CD4-positive, alpha-beta memory T cell (primary cell): ENCODE data around the gene CUL9. TPM values are rescaled to one million over a fixed set of nuclear protein-coding genes. Genes with fewer than 3 reads are reported as not detected.

Experiments
- CTCF ChIA-PET: fragments of 350-600 bp; sonication (Branson Sonifier 250); formaldehyde crosslinking; loops from one replicate; lab custom pipeline; 2021; ENCODE audit warnings: inconsistent platforms; ENCODE audit not compliant: partially characterized antibody; lab: Charles Lee
- POLR2A ChIA-PET: fragments of 350-600 bp; sonication (Branson Sonifier 250); formaldehyde crosslinking; loops from one replicate; lab custom pipeline; 2021; ENCODE audit not compliant: partially characterized antibody; lab: Charles Lee
- DNase-seq, 5 donors: peaks; one replicate each; pipeline versions ENCODE4 v3.0.0 to v3.0.0-alpha.2; 2020 to 2022; ENCODE audit warnings: mixed read lengths in 1 of 5
- H3K27ac ChIP-seq: one replicate; pipeline ENCODE4 v1.7.0; 2013; ENCODE audit warnings: low read depth, low read length
- H3K27me3 ChIP-seq: 2 replicates; pipeline ENCODE4 v1.7.0; 2013; ENCODE audit warnings: mild to moderate bottlenecking, low read length, moderate library complexity; ENCODE audit not compliant: insufficient read depth
- H3K36me3 ChIP-seq: 2 replicates; pipeline ENCODE4 v1.7.0; 2013; ENCODE audit warnings: mild to moderate bottlenecking, low read length, moderate library complexity; ENCODE audit not compliant: insufficient read depth
- H3K4me1 ChIP-seq: 2 replicates; pipeline ENCODE4 v1.7.0; 2013; ENCODE audit warnings: mild to moderate bottlenecking, low read length, moderate library complexity; ENCODE audit not compliant: insufficient read depth
- H3K4me3 ChIP-seq, 2 donors: one replicate each; pipeline ENCODE4 v1.7.0; 2013; ENCODE audit warnings: low read length in 2 of 2, mild to moderate bottlenecking in 1 of 2
- H3K9me3 ChIP-seq, 2 donors: one replicate each; pipeline ENCODE4 v1.7.0; 2013; ENCODE audit warnings: low read length in 2 of 2, control low read depth in 1 of 2; ENCODE audit not compliant: control insufficient read depth in 1 of 2
- H3K27ac Mint-ChIP-seq, 7 donors: one replicate each; pipeline ENCODE4 v1.8.0; 2020 to 2021; ENCODE audit warnings: mixed read lengths in 7 of 7, mild to moderate bottlenecking in 6 of 7, inconsistent platforms in 3 of 7, moderate library complexity in 3 of 7
- H3K27me3 Mint-ChIP-seq, 2 donors: one replicate each; pipeline ENCODE4 v1.8.0; 2020 to 2021; ENCODE audit warnings: mixed read lengths in 2 of 2
- H3K36me3 Mint-ChIP-seq, 2 donors: one replicate each; pipeline ENCODE4 v1.8.0; 2020 to 2021; ENCODE audit warnings: mixed read lengths in 2 of 2, inconsistent platforms in 1 of 2, mild to moderate bottlenecking in 1 of 2
- H3K4me1 Mint-ChIP-seq, 4 donors: one replicate each; pipeline ENCODE4 v1.8.0; 2020 to 2021; ENCODE audit warnings: mixed read lengths in 4 of 4, mild to moderate bottlenecking in 1 of 4
- H3K4me3 Mint-ChIP-seq, 8 donors: one replicate each; pipeline ENCODE4 v1.8.0; 2020 to 2021; ENCODE audit warnings: mixed read lengths in 8 of 8, mild to moderate bottlenecking in 7 of 8, moderate library complexity in 6 of 8, inconsistent platforms in 3 of 8
- H3K9me3 Mint-ChIP-seq, 8 donors: one replicate each; pipeline ENCODE4 v1.8.0; 2020 to 2021; ENCODE audit warnings: mixed read lengths in 8 of 8, mild to moderate bottlenecking in 5 of 8, inconsistent platforms in 3 of 8, moderate library complexity in 1 of 8
- intact Hi-C: fragments of 100-400 bp; cut with micrococcal nuclease; formaldehyde crosslinking; loops from one replicate; pipeline ENCODE4 v1.15.1; 2023
- polyA plus RNA-seq, 2 donors: library from polyadenylated mRNA; unstranded; fragments of 300-500 nt; fragmentation: Illumina TruSeq; gene quantifications; one replicate each; pipeline ENCODE4 v1.2.3, GENCODE V29; 2021
- total RNA-seq, 2 experiments: library from RNA; stranded (reverse); gene quantifications; one replicate each; pipeline ENCODE4 v1.2.3, GENCODE V29; 2021

CUL9 gene
- total and polyA plus RNA-seq, 4 experiments from 2014 or later, result 8.3 to 95.2 (median 54.9) TPM

DNA sequence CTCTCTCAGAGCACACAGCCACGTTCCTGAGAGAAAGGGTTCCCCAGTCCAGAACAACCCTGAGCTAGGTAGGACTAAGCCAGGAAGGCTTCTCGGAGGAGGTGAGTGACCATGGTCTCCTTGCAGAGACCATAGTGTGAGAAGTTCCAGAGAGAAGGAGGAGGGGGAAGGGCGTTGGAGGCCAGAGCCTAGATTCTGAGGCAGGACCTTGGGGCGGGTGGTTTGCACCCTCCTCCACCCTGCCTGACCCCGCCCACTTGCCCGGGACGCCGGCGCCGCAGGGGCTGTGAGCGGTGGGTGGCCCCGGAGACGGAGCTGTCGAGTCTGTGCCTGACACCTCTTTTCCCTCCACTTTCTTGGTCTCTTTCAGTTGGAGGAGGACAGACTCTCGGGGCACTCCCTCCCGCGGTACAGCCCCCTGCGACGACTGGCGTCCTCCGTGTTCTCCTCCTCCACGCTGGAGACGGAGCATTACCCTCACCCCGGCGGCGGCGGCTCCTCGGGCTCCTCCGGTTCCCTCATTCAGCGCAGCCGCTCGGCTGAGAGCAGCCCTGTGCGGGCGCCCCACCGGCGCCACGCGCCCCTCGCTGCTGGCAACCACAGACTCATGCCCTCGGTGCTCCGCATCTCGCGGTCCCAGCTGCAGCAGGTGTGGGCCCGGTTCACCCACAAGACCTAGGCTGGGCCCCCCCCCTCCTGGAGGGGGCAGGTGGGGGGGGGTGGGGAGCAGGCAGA, 87.4 kb downstream of the CUL9 start:
- Mint-ChIP-seq H3K9me3 (no peaks in the 10 kb centered on the region), H3K4me1 (peaks cover 4 to 9% (median 6%) of the 10 kb centered on the region in 4 donors), H3K36me3 (no peaks in the 10 kb centered on the region), H3K27me3 (peaks cover 0 to 5% of the 10 kb centered on the region in 2 donors), H3K4me3 (peak overlapping the region; percentile 64 to 87 (median 76)), H3K27ac (no peak overlapping the region)
- H3K27me3 ChIP-seq, result no peaks in the 10 kb centered on the region
- ChIA-PET POLR2A (interaction anchor here (1.6 kb wide), 1 partner anchor 306 kb away, joined by 3 read pairs; the partner anchor contains the start of genes POLH and XPO5), CTCF (interaction anchor here (1.7 to 2.1 kb wide), 2 partner anchors 129 to 237 kb away, joined by 5 to 7 read pairs; no protein-coding TSS in a partner anchor)
- H3K27ac ChIP-seq, result no peak overlapping the region
- H3K36me3 ChIP-seq, result no peaks in the 10 kb centered on the region
- DNase-seq, result peak; percentile 26 to 53 (median 33)
- intact Hi-C loops, result no loop called here
- H3K4me3 ChIP-seq, result peak overlapping the region in 1 of 2 donors; percentile 34
- H3K4me1 ChIP-seq, result peaks cover 19% of the 10 kb centered on the region
- no peaks in the 10 kb centered on the region for H3K9me3 ChIP-seq

DNA sequence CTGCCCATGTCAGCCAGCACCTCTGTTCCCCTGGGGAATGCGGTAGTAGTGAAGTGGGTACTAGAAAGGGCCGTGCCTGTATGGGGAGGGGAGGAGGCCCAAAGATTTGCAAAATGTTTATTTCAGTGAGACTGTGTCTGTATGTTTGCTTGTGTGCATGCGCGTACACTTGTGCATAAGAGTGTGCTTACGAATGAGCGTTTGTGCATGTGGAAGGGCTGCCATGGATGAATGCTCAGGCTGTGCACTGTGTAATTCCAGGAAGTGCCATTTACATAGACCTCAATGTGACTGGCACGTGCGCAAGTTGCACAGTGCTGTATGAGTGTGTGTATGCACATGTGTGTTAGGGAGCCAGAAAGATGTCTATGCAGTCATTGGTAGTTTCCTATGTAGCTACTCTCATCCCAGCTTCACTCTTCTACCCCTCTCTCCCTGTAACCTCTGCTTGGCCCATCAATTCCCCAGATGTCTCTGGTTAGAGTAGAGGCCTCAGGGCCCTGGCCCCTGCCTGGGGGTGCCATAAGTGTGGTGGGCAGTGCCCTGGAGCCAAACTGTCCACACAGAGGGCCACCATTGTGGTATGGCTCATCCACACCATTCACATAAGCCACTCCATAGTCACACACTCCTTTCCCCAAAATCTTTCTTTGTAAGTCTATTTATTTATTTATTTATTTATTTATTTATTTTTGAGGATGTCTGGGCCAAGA, 89.3 kb downstream of the CUL9 start:
- ChIA-PET CTCF (no interaction called here), POLR2A (no interaction called here)
- H3K4me1 Mint-ChIP-seq, result peaks cover 8 to 16% (median 11%) of the 10 kb centered on the region in 4 donors
- no peaks in the 10 kb centered on the region for H3K36me3 ChIP-seq
- intact Hi-C loops, result no loop called here
- H3K27ac ChIP-seq, result no peak overlapping the region
- no peak for DNase-seq
- no peak overlapping the region for H3K4me3 ChIP-seq
- peak overlapping the region in 2 of 8 donors; percentile 48 to 54 for H3K4me3 Mint-ChIP-seq
- H3K4me1 ChIP-seq, result peaks cover 29% of the 10 kb centered on the region
- no peaks in the 10 kb centered on the region for H3K9me3 Mint-ChIP-seq
- no peaks in the 10 kb centered on the region for H3K9me3 ChIP-seq
- no peak overlapping the region for H3K27ac Mint-ChIP-seq
- H3K36me3 Mint-ChIP-seq, result no peaks in the 10 kb centered on the region
- peaks cover 0 to 9% of the 10 kb centered on the region in 2 donors for H3K27me3 Mint-ChIP-seq
- peaks cover 2% of the 10 kb centered on the region for H3K27me3 ChIP-seq

DNA sequence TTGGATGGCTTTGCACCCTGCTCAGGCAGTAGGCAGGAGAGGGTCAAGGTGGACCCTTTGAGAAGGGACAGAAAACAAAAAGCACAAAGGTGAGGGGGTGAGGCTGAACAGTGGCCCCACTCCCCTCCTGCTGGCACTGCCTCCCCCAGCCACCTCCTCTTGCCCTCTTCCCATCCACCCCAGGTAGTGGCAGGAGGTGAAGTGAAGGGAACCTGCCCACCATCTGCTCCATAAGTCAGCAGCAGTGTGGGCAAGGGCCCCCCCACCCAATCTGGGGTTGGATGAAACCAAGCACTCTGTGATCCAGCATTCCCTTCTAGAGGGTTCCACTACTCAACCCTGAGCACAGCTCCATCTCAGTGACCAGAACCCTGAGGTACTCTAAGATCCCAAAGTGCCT, 89.9 kb downstream of the CUL9 start:
- no peak overlapping the region for H3K4me3 ChIP-seq
- Mint-ChIP-seq H3K27ac (no peak overlapping the region), H3K27me3 (peaks cover 2 to 11% of the 10 kb centered on the region in 2 donors), H3K36me3 (no peaks in the 10 kb centered on the region), H3K4me1 (peaks cover 8 to 16% (median 12%) of the 10 kb centered on the region in 4 donors), H3K4me3 (no peak overlapping the region), H3K9me3 (no peaks in the 10 kb centered on the region)
- intact Hi-C loops, result no loop called here
- no peak for DNase-seq
- POLR2A ChIA-PET, result no interaction called here
- H3K4me1 ChIP-seq, result peaks cover 36% of the 10 kb centered on the region
- H3K27me3 ChIP-seq, result peaks cover 9% of the 10 kb centered on the region
- no peak overlapping the region for H3K27ac ChIP-seq
- no peaks in the 10 kb centered on the region for H3K9me3 ChIP-seq
- no peaks in the 10 kb centered on the region for H3K36me3 ChIP-seq
- CTCF ChIA-PET, result interaction anchor here (0.7 kb wide), 1 partner anchor 43 kb away, joined by 3 read pairs; the partner anchor contains the start of gene DNPH1

DNA sequence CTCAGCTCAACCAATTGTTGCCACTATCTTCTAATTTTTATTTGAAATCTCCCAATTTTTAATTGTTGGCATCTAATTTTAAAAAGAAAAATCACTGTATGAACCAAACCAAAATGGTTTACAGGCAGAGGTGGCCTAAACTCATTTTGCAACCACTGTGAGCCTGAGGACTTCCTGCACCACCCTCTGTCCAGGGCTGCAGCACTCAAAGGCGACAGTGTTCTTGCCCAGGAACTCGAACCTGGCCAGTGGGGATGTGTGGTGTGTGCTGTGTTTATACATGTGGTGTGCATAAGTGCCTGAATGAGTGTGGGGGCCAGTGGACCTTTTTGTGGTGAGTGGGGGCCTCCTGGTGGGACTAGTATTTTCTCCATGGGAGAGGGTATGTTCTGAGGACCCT, 91.7 kb downstream of the CUL9 start:
- Histone ChIP-seq H3K9me3 (no peaks in the 10 kb centered on the region), H3K4me3 (no peak overlapping the region), H3K4me1 (peaks cover 29% of the 10 kb centered on the region), H3K27me3 (peaks cover 12% of the 10 kb centered on the region), H3K27ac (no peak overlapping the region), H3K36me3 (no peaks in the 10 kb centered on the region)
- H3K27ac Mint-ChIP-seq, result peak overlapping the region in 2 of 7 donors; percentile 24 to 40
- no peak for DNase-seq
- peak overlapping the region in 3 of 8 donors; percentile 62 to 74 (median 63) for H3K4me3 Mint-ChIP-seq
- intact Hi-C loops, result no loop called here
- H3K36me3 Mint-ChIP-seq, result no peaks in the 10 kb centered on the region
- ChIA-PET POLR2A (no interaction called here), CTCF (interaction anchor here (1.0 kb wide), 1 partner anchor 125 kb away, joined by 3 read pairs; no protein-coding TSS in a partner anchor)
- H3K4me1 Mint-ChIP-seq, result peaks cover 8 to 16% (median 13%) of the 10 kb centered on the region in 4 donors
- H3K9me3 Mint-ChIP-seq, result no peaks in the 10 kb centered on the region
- H3K27me3 Mint-ChIP-seq, result peaks cover 2 to 14% of the 10 kb centered on the region in 2 donors

Other genes starting within 250 kb of the CUL9 start
- gene GNMT, start 221.4 kb upstream of the CUL9 start, total RNA-seq, result 1 to 10 TPM; 1.1 to 1.2 TPM
- under 1 TPM in 1 of 2 donors, not detected in 1; 0.36 TPM for gene GNMT, start 221.4 kb upstream of the CUL9 start, polyA plus RNA-seq
- gene PEX6, start 203.0 kb upstream of the CUL9 start, total RNA-seq, result 10 to 100 TPM; 38.9 to 40.5 TPM
- gene PEX6, start 203.0 kb upstream of the CUL9 start, polyA plus RNA-seq, result 10 to 100 TPM; 14.5 TPM
- gene PPP2R5D, start 197.6 kb upstream of the CUL9 start, total RNA-seq, result 10 to 100 TPM; 36.6 to 38.0 TPM
- gene PPP2R5D, start 197.6 kb upstream of the CUL9 start, polyA plus RNA-seq, result 10 to 100 TPM; 22.3 to 30.8 TPM
- gene MEA1, start 168.2 kb upstream of the CUL9 start, total RNA-seq, result 10 to 100 TPM; 36.2 to 36.3 TPM
- gene MEA1, start 168.2 kb upstream of the CUL9 start, polyA plus RNA-seq, result 100 to 1,000 TPM in 1 of 2 donors, 10 to 100 TPM in 1; 84.7 to 110 TPM
- gene KLHDC3, start 167.9 kb upstream of the CUL9 start, total RNA-seq, result 10 to 100 TPM; 66.6 to 67.9 TPM
- 100 to 1,000 TPM in 1 of 2 donors, 10 to 100 TPM in 1; 78.3 to 131 TPM for gene KLHDC3, start 167.9 kb upstream of the CUL9 start, polyA plus RNA-seq
- 10 to 100 TPM; 56.5 to 58.7 TPM for gene RRP36, start 160.6 kb upstream of the CUL9 start, total RNA-seq
- gene RRP36, start 160.6 kb upstream of the CUL9 start, polyA plus RNA-seq, result 10 to 100 TPM; 65.5 to 77.0 TPM
- 10 to 100 TPM; 13.7 to 13.9 TPM for gene CUL7, start 128.3 kb upstream of the CUL9 start, total RNA-seq
- 1 to 10 TPM; 2.1 to 3.8 TPM for gene CUL7, start 128.3 kb upstream of the CUL9 start, polyA plus RNA-seq
- gene MRPL2, start 122.8 kb upstream of the CUL9 start, total RNA-seq, result 10 to 100 TPM; 55.3 to 56.5 TPM
- 10 to 100 TPM; 37.9 to 51.6 TPM for gene MRPL2, start 122.8 kb upstream of the CUL9 start, polyA plus RNA-seq
- 10 to 100 TPM; 51.6 to 57.0 TPM for gene KLC4, start 122.6 kb upstream of the CUL9 start, total RNA-seq
- 10 to 100 TPM in 1 of 2 donors, 1 to 10 TPM in 1; 9.7 to 11.5 TPM for gene KLC4, start 122.6 kb upstream of the CUL9 start, polyA plus RNA-seq
- gene PTK7, start 105.9 kb upstream of the CUL9 start, total RNA-seq, result under 1 TPM; 0.26 to 0.42 TPM
- gene PTK7, start 105.9 kb upstream of the CUL9 start, polyA plus RNA-seq, result under 1 TPM in 1 of 2 donors, not detected in 1; 0.08 TPM
- 10 to 100 TPM; 23.7 to 25.0 TPM for gene SRF, start 10.9 kb upstream of the CUL9 start, total RNA-seq
- 1 to 10 TPM; 2.3 to 7.5 TPM for gene SRF, start 10.9 kb upstream of the CUL9 start, polyA plus RNA-seq
- gene DNPH1, start 47.3 kb downstream of the CUL9 start, total RNA-seq, result 10 to 100 TPM; 32.8 to 34.8 TPM
- gene DNPH1, start 47.3 kb downstream of the CUL9 start, polyA plus RNA-seq, result 100 to 1,000 TPM in 1 of 2 donors, 10 to 100 TPM in 1; 93.5 to 159 TPM
- gene TTBK1, start 61.3 kb downstream of the CUL9 start, total RNA-seq, result under 1 TPM in 1 of 2 experiments, not detected in 1; 0.06 TPM
- not detected for gene TTBK1, start 61.3 kb downstream of the CUL9 start, polyA plus RNA-seq
- not detected for gene SLC22A7, start 116.1 kb downstream of the CUL9 start, total RNA-seq
- not detected for gene SLC22A7, start 116.1 kb downstream of the CUL9 start, polyA plus RNA-seq
- 1 to 10 TPM; 1.9 to 3.0 TPM for gene CRIP3, start 126.6 kb downstream of the CUL9 start, total RNA-seq
- gene CRIP3, start 126.6 kb downstream of the CUL9 start, polyA plus RNA-seq, result not detected
- gene ZNF318, start 187.5 kb downstream of the CUL9 start, total RNA-seq, result 10 to 100 TPM; 30.6 to 32.2 TPM
- gene ZNF318, start 187.5 kb downstream of the CUL9 start, polyA plus RNA-seq, result 1 to 10 TPM; 1.3 to 6.9 TPM
- gene ABCC10, start 245.3 kb downstream of the CUL9 start, total RNA-seq, result 10 to 100 TPM; 69.9 to 80.0 TPM
- 10 to 100 TPM; 11.4 to 25.0 TPM for gene ABCC10, start 245.3 kb downstream of the CUL9 start, polyA plus RNA-seq